HepG2 (cell line): ENCODE results near the gene ZNF581. TPM values are rescaled to one million over a fixed set of nuclear protein-coding genes. Genes with fewer than 3 reads are reported as not detected.

Source experiments
- ATF7 ChIP-seq, 2 experiments: fragments of 450-650 bp in 1 of 2; sonication (generic) in 1 of 2; formaldehyde crosslinking in 1 of 2; IDR thresholded peaks; 2 replicates each; pipeline versions ENCODE4 v1.4.0 to v1.6.1; 2016 to 2020; ENCODE audit warnings: antibody characterized with exemption in 1 of 2, mild to moderate bottlenecking in 1 of 2, missing genetic modification reagents in 1 of 2
- ERF ChIP-seq: IDR thresholded peaks from 2 replicates; pipeline ENCODE4 v1.6.1; 2018; ENCODE audit warnings: missing biosample characterization, missing genetic modification reagents
- HOXA9 ChIP-seq: sonication (generic); formaldehyde crosslinking; IDR thresholded peaks from 2 replicates; pipeline ENCODE4 v1.8.1; 2022; ENCODE audit warnings: missing genetic modification reagents, mild to moderate bottlenecking, moderate library complexity, borderline replicate concordance
- KAT2B ChIP-seq: fragments of 150-350 bp; IDR thresholded peaks from 2 replicates; pipeline ENCODE4 v1.6.1; 2014; ENCODE audit warnings: low read depth, low read length, borderline replicate concordance
- KLF13 ChIP-seq: sonication (generic); formaldehyde crosslinking; IDR thresholded peaks from 2 replicates; pipeline ENCODE4 v1.4.0; 2020; ENCODE audit warnings: mild to moderate bottlenecking, missing genetic modification reagents
- MXD1 ChIP-seq: sonication (generic); formaldehyde crosslinking; IDR thresholded peaks from 2 replicates; pipeline ENCODE4 v1.4.0; 2020; ENCODE audit warnings: mild to moderate bottlenecking, missing genetic modification reagents
- NR0B2 ChIP-seq: sonication (generic); formaldehyde crosslinking; IDR thresholded peaks from 2 replicates; pipeline ENCODE4 v1.4.0; 2020; ENCODE audit warnings: mild to moderate bottlenecking, missing genetic modification reagents
- PAXIP1 ChIP-seq: sonication (generic); formaldehyde crosslinking; conservative IDR thresholded peaks from 2 replicates; pipeline ENCODE4 v1.4.0; 2020; ENCODE audit warnings: mild to moderate bottlenecking, missing genetic modification reagents, moderate library complexity
- XBP1 ChIP-seq: sonication (generic); formaldehyde crosslinking; IDR thresholded peaks from 2 replicates; pipeline ENCODE4 v1.5.0; 2020; ENCODE audit warnings: missing genetic modification reagents
- ZBTB38 ChIP-seq: sonication (generic); formaldehyde crosslinking; IDR thresholded peaks from 2 replicates; pipeline ENCODE4 v1.5.1; 2020; ENCODE audit warnings: mild to moderate bottlenecking, missing genetic modification reagents
- ZBTB7B ChIP-seq: sonication (generic); formaldehyde crosslinking; IDR thresholded peaks from 2 replicates; pipeline ENCODE4 v1.4.0; 2020; ENCODE audit warnings: missing genetic modification reagents
- ZC3H13 ChIP-seq: sonication (generic); formaldehyde crosslinking; IDR thresholded peaks from 2 replicates; pipeline ENCODE4 v1.8.1; 2023; ENCODE audit warnings: mild to moderate bottlenecking, missing genetic modification reagents, moderate library complexity
- ZFAT ChIP-seq: sonication (generic); formaldehyde crosslinking; conservative IDR thresholded peaks from 2 replicates; pipeline ENCODE4 v1.8.1; 2023; ENCODE audit warnings: missing genetic modification reagents, inconsistent platforms
- ZFY ChIP-seq: sonication (generic); formaldehyde crosslinking; IDR thresholded peaks from 2 replicates; pipeline ENCODE4 v1.4.0; 2020; ENCODE audit warnings: missing genetic modification reagents
- ZNF17 ChIP-seq: sonication (generic); formaldehyde crosslinking; IDR thresholded peaks from 2 replicates; pipeline ENCODE4 v1.5.0; 2020; ENCODE audit warnings: mild to moderate bottlenecking, missing genetic modification reagents
- ZNF235 ChIP-seq: sonication (generic); formaldehyde crosslinking; IDR thresholded peaks from 2 replicates; pipeline ENCODE4 v1.8.1; 2023; ENCODE audit warnings: mild to moderate bottlenecking, missing genetic modification reagents, borderline replicate concordance
- ZNF251 ChIP-seq: sonication (generic); formaldehyde crosslinking; IDR thresholded peaks from 2 replicates; pipeline ENCODE4 v1.9.0; 2021; ENCODE audit warnings: mild to moderate bottlenecking, missing genetic modification reagents
- ZNF350 ChIP-seq: sonication (generic); formaldehyde crosslinking; IDR thresholded peaks from 2 replicates; pipeline ENCODE4 v1.4.0; 2020; ENCODE audit warnings: mild to moderate bottlenecking, low read depth, missing genetic modification reagents, borderline replicate concordance
- ZNF557 ChIP-seq: sonication (generic); formaldehyde crosslinking; IDR thresholded peaks from 2 replicates; pipeline ENCODE4 v1.4.0; 2020; ENCODE audit warnings: missing genetic modification reagents
- ZNF614 ChIP-seq: IDR thresholded peaks from 2 replicates; pipeline ENCODE4 v1.6.1; 2018; ENCODE audit warnings: missing biosample characterization, missing genetic modification reagents, inconsistent platforms, borderline replicate concordance
- ZNF770 ChIP-seq: sonication (generic); formaldehyde crosslinking; IDR thresholded peaks from 2 replicates; pipeline ENCODE4 v1.5.0; 2020; ENCODE audit warnings: mild to moderate bottlenecking, missing genetic modification reagents
- polyA plus RNA-seq, 8 experiments: library from polyadenylated mRNA; depleted of rRNA in 3 of 8; stranded (reverse) in 7 of 8; unstranded in 1 of 8; fragments of >200 nt; fragmentation: Illumina TruSeq in 4 of 8; extraction: Trizol in 4 of 8; gene quantifications; 2 replicates each; pipeline versions ENCODE4 v1.2.1 to v1.2.3, GENCODE V29; 2011 to 2016; ENCODE audit warnings: low read depth in 4 of 8, missing spikeins in 1 of 8, mixed read lengths in 1 of 8; ENCODE audit not compliant: insufficient read depth in 1 of 8
- total RNA-seq, 5 experiments: library from RNA; depleted of rRNA; stranded (reverse); fragments of >200 nt; fragmentation: Illumina TruSeq; extraction: Trizol; gene quantifications; 2 replicates each; pipeline ENCODE4 v1.2.3, GENCODE V29; 2016; ENCODE audit warnings: low read depth in 1 of 5
- TF ChIP-seq, protein P1 (sequence below): sonication (generic); formaldehyde crosslinking; IDR thresholded peaks from 2 replicates; pipeline ENCODE4 v1.4.0; 2020; ENCODE audit warnings: missing genetic modification reagents
- TF ChIP-seq, protein P2 (sequence below): sonication (generic); formaldehyde crosslinking; IDR thresholded peaks from 2 replicates; pipeline ENCODE4 v1.4.0; 2020; ENCODE audit warnings: mild to moderate bottlenecking, missing genetic modification reagents

ZNF581 gene
- total and polyA plus RNA-seq, 2 of the 13 experiments (the other 11 are each of a cell fraction or from before 2014, with no cell fraction given) = 19.6 to 49.5 TPM

GRCh38 chr19:55605207-55605636 lies 38.2 kb upstream of the ZNF581 start (continued):
- no peak for TF ChIP-seq PAXIP1 (CRISPR knock-in tag)
- no peak for TF ChIP-seq MXD1 (CRISPR knock-in tag)
- no peak for TF ChIP-seq ZNF614 (CRISPR knock-in tag)
- TF ChIP-seq ZBTB38 (CRISPR knock-in tag) = no peak
- no peak for TF ChIP-seq ZNF17 (CRISPR knock-in tag)
- 0 out of 2 replicates have a peak, but pooled peaks have one; percentile 21 for TF ChIP-seq ERF (CRISPR knock-in tag)
- TF ChIP-seq ZFAT (CRISPR knock-in tag) = no peak
- no peak for TF ChIP-seq ZFY (CRISPR knock-in tag)
- no peak for TF ChIP-seq ZC3H13
- no peak for TF ChIP-seq XBP1 (CRISPR knock-in tag)
- no peak for TF ChIP-seq ATF7 (IDR thresholded peaks at IDR 0.05)
- TF ChIP-seq ATF7 (CRISPR knock-in tag; IDR thresholded peaks at IDR 0.05) = no peak
- TF ChIP-seq, protein P1, sequence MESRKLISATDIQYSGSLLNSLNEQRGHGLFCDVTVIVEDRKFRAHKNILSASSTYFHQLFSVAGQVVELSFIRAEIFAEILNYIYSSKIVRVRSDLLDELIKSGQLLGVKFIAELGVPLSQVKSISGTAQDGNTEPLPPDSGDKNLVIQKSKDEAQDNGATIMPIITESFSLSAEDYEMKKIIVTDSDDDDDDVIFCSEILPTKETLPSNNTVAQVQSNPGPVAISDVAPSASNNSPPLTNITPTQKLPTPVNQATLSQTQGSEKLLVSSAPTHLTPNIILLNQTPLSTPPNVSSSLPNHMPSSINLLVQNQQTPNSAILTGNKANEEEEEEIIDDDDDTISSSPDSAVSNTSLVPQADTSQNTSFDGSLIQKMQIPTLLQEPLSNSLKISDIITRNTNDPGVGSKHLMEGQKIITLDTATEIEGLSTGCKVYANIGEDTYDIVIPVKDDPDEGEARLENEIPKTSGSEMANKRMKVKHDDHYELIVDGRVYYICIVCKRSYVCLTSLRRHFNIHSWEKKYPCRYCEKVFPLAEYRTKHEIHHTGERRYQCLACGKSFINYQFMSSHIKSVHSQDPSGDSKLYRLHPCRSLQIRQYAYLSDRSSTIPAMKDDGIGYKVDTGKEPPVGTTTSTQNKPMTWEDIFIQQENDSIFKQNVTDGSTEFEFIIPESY (CRISPR knock-in tag) = no peak
- no peak for TF ChIP-seq ZBTB7B (CRISPR knock-in tag)
- TF ChIP-seq ZNF350 (CRISPR knock-in tag) = no peak
- TF ChIP-seq ZNF235 (CRISPR knock-in tag) = no peak
- TF ChIP-seq ZNF770 = no peak
- TF ChIP-seq KLF13 (CRISPR knock-in tag) = no peak
- TF ChIP-seq ZNF251 = no peak
- TF ChIP-seq, protein P2, sequence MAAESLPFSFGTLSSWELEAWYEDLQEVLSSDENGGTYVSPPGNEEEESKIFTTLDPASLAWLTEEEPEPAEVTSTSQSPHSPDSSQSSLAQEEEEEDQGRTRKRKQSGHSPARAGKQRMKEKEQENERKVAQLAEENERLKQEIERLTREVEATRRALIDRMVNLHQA (CRISPR knock-in tag) = no peak
- TF ChIP-seq ZNF557 (CRISPR knock-in tag) = no peak
- no peak for TF ChIP-seq NR0B2 (CRISPR knock-in tag)
- TF ChIP-seq KAT2B = no peak
- TF ChIP-seq HOXA9 (CRISPR knock-in tag) = no peak
